ENCODE data around the gene ASGR1. TPM values are rescaled to one million over a fixed set of nuclear protein-coding genes. Genes with fewer than 3 reads are reported as not detected.

The ASGR1 gene
- total and polyA plus RNA-seq, 4 donors: 4.3 to 32.5 (median 20.3) TPM

GRCh38 chr17:7216242-7217112, 37.3 kb upstream of the ASGR1 start:
- Histone ChIP-seq H3K27me3 (ENCODE audit: control insufficient read depth, insufficient read depth, low read length) (no peaks in the 10 kb centered on the region), H3K27ac (ENCODE audit: low read depth, low read length) (peak overlapping the region; percentile 78), H3K9me3 (ENCODE audit: control insufficient read depth, insufficient read depth, low read length) (no peaks in the 10 kb centered on the region), H3K4me3 (ENCODE audit: low read depth, low read length) (peak overlapping the region; percentile 49), H3K36me3 (ENCODE audit: control insufficient read depth, insufficient read depth, low read length) (peaks cover 11% of the 10 kb centered on the region), H3K4me1 (ENCODE audit: control insufficient read depth, insufficient read depth, low read length) (peaks cover 89% of the 10 kb centered on the region)
- DNase-seq (ENCODE audit: low read depth in 4 of 6, low spot score in 6 of 6): no peak
- WGBS (ENCODE audit: insufficient coverage): 10% methylated on average over 7 of the region's 7 CpGs

GRCh38 chr17:7215652-7216180, 36.5 kb upstream of the ASGR1 start:
- no peak for DNase-seq (ENCODE audit: low read depth in 4 of 6, low spot score in 6 of 6)
- Histone ChIP-seq H3K4me1 (ENCODE audit: control insufficient read depth, insufficient read depth, low read length) (peaks cover 87% of the 10 kb centered on the region), H3K4me3 (ENCODE audit: low read depth, low read length) (peak overlapping the region; percentile 72), H3K9me3 (ENCODE audit: control insufficient read depth, insufficient read depth, low read length) (no peaks in the 10 kb centered on the region), H3K27ac (ENCODE audit: low read depth, low read length) (peak overlapping the region; percentile 99), H3K36me3 (ENCODE audit: control insufficient read depth, insufficient read depth, low read length) (peaks cover 3% of the 10 kb centered on the region), H3K27me3 (ENCODE audit: control insufficient read depth, insufficient read depth, low read length) (no peaks in the 10 kb centered on the region)
- WGBS (ENCODE audit: insufficient coverage): 8% methylated on average over 4 of the region's 10 CpGs

DNA sequence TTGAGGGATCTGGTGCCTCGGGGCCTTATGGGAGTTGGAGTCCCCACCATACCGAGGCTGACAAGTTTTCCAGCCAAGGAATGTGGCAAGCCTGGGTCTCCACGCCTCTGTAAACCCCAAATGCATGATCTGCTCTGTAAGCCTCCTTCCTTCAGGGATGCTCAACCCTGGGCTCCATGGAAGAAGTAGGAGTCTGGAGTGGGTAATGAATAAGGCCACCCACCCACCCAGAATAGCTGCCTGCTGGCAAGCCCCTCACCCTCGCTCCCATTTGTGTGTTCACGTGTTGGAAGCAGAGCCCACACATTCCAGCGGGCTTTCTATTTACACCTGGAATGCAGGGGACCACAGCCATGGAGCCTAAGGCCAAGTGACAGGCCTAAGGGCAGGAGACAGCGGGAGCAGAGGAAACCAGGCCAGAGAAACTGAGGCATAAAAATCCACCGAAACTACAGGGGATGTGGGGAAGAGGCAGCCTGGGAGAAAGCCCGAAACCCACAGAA, 36.0 kb upstream of the ASGR1 start:
- DNase-seq (ENCODE audit: low read depth in 4 of 6, low spot score in 6 of 6): peak in 2 of 6 donors; percentile 80 to 85
- Histone ChIP-seq H3K36me3 (ENCODE audit: control insufficient read depth, insufficient read depth, low read length) (no peaks in the 10 kb centered on the region), H3K27ac (ENCODE audit: low read depth, low read length) (peak overlapping the region; percentile 99), H3K9me3 (ENCODE audit: control insufficient read depth, insufficient read depth, low read length) (no peaks in the 10 kb centered on the region), H3K4me3 (ENCODE audit: low read depth, low read length) (peak overlapping the region; percentile 72), H3K27me3 (ENCODE audit: control insufficient read depth, insufficient read depth, low read length) (no peaks in the 10 kb centered on the region), H3K4me1 (ENCODE audit: control insufficient read depth, insufficient read depth, low read length) (peaks cover 85% of the 10 kb centered on the region)
- WGBS (ENCODE audit: insufficient coverage): 0% methylated on average over 6 of the region's 9 CpGs

- 0% methylated on average over 36 of the region's 45 CpGs for WGBS (ENCODE audit: insufficient coverage)
- H3K4me3 ChIP-seq (ENCODE audit: low read depth, low read length): peak overlapping the region; percentile 72
- H3K4me1 ChIP-seq (ENCODE audit: control insufficient read depth, insufficient read depth, low read length): peaks cover 81% of the 10 kb centered on the region
- no peaks in the 10 kb centered on the region for H3K9me3 ChIP-seq (ENCODE audit: control insufficient read depth, insufficient read depth, low read length)
- H3K27ac ChIP-seq (ENCODE audit: low read depth, low read length): peak overlapping the region; percentile 99
- no peaks in the 10 kb centered on the region for H3K27me3 ChIP-seq (ENCODE audit: control insufficient read depth, insufficient read depth, low read length)
- H3K36me3 ChIP-seq (ENCODE audit: control insufficient read depth, insufficient read depth, low read length): no peaks in the 10 kb centered on the region
- peak; percentile 91 to 100 (median 98) for DNase-seq (ENCODE audit: low read depth in 4 of 6, low spot score in 6 of 6)
These were observed 35.3 kb upstream of the ASGR1 start for GRCh38 chr17:7214300-7215135.

DNA sequence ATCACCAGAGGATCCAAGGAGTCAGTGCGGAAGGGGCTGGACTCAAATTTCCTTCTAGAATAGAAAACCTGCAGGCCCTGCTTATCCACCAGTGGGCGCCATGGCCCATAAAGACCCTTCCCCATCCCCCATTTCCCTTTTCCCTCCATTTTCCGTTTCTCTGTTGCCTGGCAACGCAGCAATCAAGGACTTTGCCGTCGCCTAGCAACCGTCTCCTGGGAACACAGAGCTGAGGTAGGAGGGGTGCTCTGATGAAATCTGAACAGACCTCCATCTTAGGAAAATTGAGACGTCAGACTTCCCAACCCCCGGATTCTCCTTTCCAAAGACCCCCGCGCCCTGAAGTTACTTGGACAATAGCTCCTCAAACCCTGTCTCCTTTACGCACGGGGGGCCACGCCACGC, 34.7 kb upstream of the ASGR1 start:
- peaks cover 4% of the 10 kb centered on the region for H3K36me3 ChIP-seq (ENCODE audit: control insufficient read depth, insufficient read depth, low read length)
- H3K4me1 ChIP-seq (ENCODE audit: control insufficient read depth, insufficient read depth, low read length): peaks cover 80% of the 10 kb centered on the region
- peak overlapping the region; percentile 99 for H3K27ac ChIP-seq (ENCODE audit: low read depth, low read length)
- DNase-seq (ENCODE audit: low read depth in 4 of 6, low spot score in 6 of 6): peak in 5 of 6 donors; percentile 93 to 100 (median 98)
- H3K27me3 ChIP-seq (ENCODE audit: control insufficient read depth, insufficient read depth, low read length): no peaks in the 10 kb centered on the region
- WGBS (ENCODE audit: insufficient coverage): 0% methylated on average over 9 of the region's 15 CpGs
- H3K4me3 ChIP-seq (ENCODE audit: low read depth, low read length): peak overlapping the region; percentile 72
- H3K9me3 ChIP-seq (ENCODE audit: control insufficient read depth, insufficient read depth, low read length): no peaks in the 10 kb centered on the region

- peak in 1 of 6 donors; percentile 71 for DNase-seq (ENCODE audit: low read depth in 4 of 6, low spot score in 6 of 6)
- Histone ChIP-seq H3K27me3 (ENCODE audit: control insufficient read depth, insufficient read depth, low read length) (no peaks in the 10 kb centered on the region), H3K4me3 (ENCODE audit: low read depth, low read length) (peak overlapping the region; percentile 14), H3K27ac (ENCODE audit: low read depth, low read length) (no peak overlapping the region), H3K36me3 (ENCODE audit: control insufficient read depth, insufficient read depth, low read length) (peaks cover 20% of the 10 kb centered on the region), H3K4me1 (ENCODE audit: control insufficient read depth, insufficient read depth, low read length) (peaks cover 82% of the 10 kb centered on the region), H3K9me3 (ENCODE audit: control insufficient read depth, insufficient read depth, low read length) (no peaks in the 10 kb centered on the region)
- WGBS (ENCODE audit: insufficient coverage): 15% methylated on average over 15 of the region's 37 CpGs
These were observed 32.5 kb upstream of the ASGR1 start for GRCh38 chr17:7211491-7212273.

DNA sequence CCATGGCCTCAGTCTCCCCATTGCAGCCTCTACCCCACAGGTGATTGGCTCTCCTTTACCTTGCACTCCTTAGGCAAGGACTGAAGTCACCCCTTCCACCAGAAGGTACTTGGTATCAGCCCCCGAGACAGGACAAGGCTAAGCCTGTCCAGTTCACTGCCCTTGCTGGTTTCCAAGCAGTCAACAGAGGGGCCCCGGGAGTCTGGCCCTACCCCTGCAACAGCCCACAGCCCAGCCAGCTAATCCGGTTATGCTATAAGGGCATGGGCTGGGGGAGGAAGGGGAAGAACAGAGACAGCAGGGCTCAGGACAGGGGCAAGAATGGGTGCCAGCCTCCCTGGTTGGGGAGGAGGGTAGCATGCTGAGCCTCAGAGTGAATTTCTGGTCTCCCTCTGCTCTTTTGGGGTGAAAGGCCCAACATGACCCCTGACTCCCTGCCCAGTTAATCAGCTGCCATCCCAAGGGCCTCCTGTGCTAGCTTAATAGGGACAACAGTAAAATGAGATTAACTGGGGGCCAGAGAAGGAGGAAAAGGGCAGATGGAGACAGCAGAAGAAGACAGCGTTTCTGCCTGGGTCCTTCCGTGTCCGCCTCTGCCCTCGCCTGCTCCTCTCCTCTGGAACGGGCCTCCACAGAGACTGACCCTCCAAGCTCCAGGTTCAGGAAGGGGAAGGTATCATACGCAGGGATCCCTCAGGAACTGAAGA, 29.7 kb upstream of the ASGR1 start:
- no peaks in the 10 kb centered on the region for H3K9me3 ChIP-seq (ENCODE audit: control insufficient read depth, insufficient read depth, low read length)
- peaks cover 82% of the 10 kb centered on the region for H3K4me1 ChIP-seq (ENCODE audit: control insufficient read depth, insufficient read depth, low read length)
- H3K4me3 ChIP-seq (ENCODE audit: low read depth, low read length): no peak overlapping the region
- H3K27me3 ChIP-seq (ENCODE audit: control insufficient read depth, insufficient read depth, low read length): no peaks in the 10 kb centered on the region
- DNase-seq (ENCODE audit: low read depth in 4 of 6, low spot score in 6 of 6): no peak
- peaks cover 26% of the 10 kb centered on the region for H3K36me3 ChIP-seq (ENCODE audit: control insufficient read depth, insufficient read depth, low read length)
- H3K27ac ChIP-seq (ENCODE audit: low read depth, low read length): no peak overlapping the region
- 80% methylated on average over 7 of the region's 9 CpGs for WGBS (ENCODE audit: insufficient coverage)

GRCh38 chr17:7208027-7208571, 28.9 kb upstream of the ASGR1 start:
- Histone ChIP-seq H3K36me3 (ENCODE audit: control insufficient read depth, insufficient read depth, low read length) (peaks cover 34% of the 10 kb centered on the region), H3K9me3 (ENCODE audit: control insufficient read depth, insufficient read depth, low read length) (no peaks in the 10 kb centered on the region), H3K4me3 (ENCODE audit: low read depth, low read length) (no peak overlapping the region), H3K4me1 (ENCODE audit: control insufficient read depth, insufficient read depth, low read length) (peaks cover 78% of the 10 kb centered on the region), H3K27ac (ENCODE audit: low read depth, low read length) (no peak overlapping the region), H3K27me3 (ENCODE audit: control insufficient read depth, insufficient read depth, low read length) (no peaks in the 10 kb centered on the region)
- no peak for DNase-seq (ENCODE audit: low read depth in 4 of 6, low spot score in 6 of 6)
- WGBS (ENCODE audit: insufficient coverage): 30% methylated on average over 17 of the region's 21 CpGs
